Loucy (cell line): Measurements from ENCODE around the gene DEPDC5.

Experiments
- EZH2phosphoT487 ChIP-seq: fragments of 200-600 bp; IDR thresholded peaks from 2 replicates; pipeline ENCODE4 v1.6.1; 2018; ENCODE audit warnings: antibody characterized with exemption, mild to moderate bottlenecking, moderate library complexity, borderline replicate concordance
- TF ChIP-seq, protein P1 (sequence below): fragments of 200-600 bp; sonication (generic); conservative IDR thresholded peaks from 2 replicates; pipeline ENCODE4 v1.5.1; 2014; ENCODE audit warnings: mild to moderate bottlenecking, antibody characterized with exemption, low read length

DNA sequence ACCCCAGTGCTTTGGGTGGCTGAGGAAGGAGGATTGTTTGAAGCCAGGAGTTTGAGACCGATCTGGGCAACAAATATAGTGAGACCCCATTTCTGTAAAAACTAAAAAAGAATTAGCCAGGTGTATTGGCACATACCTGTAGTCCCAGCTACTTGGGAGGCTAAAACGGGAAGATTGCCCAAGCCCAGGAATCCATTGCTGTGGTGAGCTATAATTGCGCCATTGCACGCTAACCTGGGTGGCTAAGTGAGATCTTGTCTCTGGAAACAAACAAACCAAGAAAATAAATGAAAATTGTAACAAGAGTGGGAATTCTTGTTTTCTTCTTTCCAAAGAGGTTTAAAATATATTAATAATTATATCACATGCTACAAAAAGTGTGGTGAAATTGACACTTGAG lies 52.9 kb downstream of the DEPDC5 start:
- TF ChIP-seq, protein P1, sequence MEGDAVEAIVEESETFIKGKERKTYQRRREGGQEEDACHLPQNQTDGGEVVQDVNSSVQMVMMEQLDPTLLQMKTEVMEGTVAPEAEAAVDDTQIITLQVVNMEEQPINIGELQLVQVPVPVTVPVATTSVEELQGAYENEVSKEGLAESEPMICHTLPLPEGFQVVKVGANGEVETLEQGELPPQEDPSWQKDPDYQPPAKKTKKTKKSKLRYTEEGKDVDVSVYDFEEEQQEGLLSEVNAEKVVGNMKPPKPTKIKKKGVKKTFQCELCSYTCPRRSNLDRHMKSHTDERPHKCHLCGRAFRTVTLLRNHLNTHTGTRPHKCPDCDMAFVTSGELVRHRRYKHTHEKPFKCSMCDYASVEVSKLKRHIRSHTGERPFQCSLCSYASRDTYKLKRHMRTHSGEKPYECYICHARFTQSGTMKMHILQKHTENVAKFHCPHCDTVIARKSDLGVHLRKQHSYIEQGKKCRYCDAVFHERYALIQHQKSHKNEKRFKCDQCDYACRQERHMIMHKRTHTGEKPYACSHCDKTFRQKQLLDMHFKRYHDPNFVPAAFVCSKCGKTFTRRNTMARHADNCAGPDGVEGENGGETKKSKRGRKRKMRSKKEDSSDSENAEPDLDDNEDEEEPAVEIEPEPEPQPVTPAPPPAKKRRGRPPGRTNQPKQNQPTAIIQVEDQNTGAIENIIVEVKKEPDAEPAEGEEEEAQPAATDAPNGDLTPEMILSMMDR = no peak
- TF ChIP-seq EZH2phosphoT487 = no peak
